Astrocyte (in vitro differentiated cells and primary cell): ENCODE measurements around the gene SGK1. TPM values are rescaled to one million over a fixed set of nuclear protein-coding genes. Genes with fewer than 3 reads are reported as not detected.
A peak's percentile ranks its signal among the peaks of the same experiment; 100 is the strongest.

Source experiments
- DNase-seq: peaks from one replicate; pipeline ENCODE4 v3.0.0-alpha.2; 2010; ENCODE audit warnings: low read depth
- FAIRE-seq: peaks from 2 replicates; lab custom pipeline; 2011; peaks lifted over from hg19 to GRCh38; lab: Jason Lieb, UNC
- H2AFZ ChIP-seq: 2 replicates; pipeline ENCODE4 v1.6.0; 2012; ENCODE audit warnings: low read depth, low read length, inconsistent platforms
- H3K27ac ChIP-seq: 2 replicates; pipeline ENCODE4 v1.5.1; 2011; ENCODE audit warnings: low read depth, low read length, inconsistent platforms
- H3K27me3 ChIP-seq: 2 replicates; pipeline ENCODE4 v1.6.0; 2011; ENCODE audit warnings: low read length, inconsistent platforms; ENCODE audit not compliant: insufficient read depth
- H3K36me3 ChIP-seq: 2 replicates; pipeline ENCODE4 v1.5.1; 2011; ENCODE audit warnings: low read length, inconsistent platforms; ENCODE audit not compliant: insufficient read depth
- H3K4me1 ChIP-seq: 2 replicates; pipeline ENCODE4 v1.5.1; 2011; ENCODE audit warnings: low read length, inconsistent platforms; ENCODE audit not compliant: insufficient read depth
- H3K4me2 ChIP-seq: 2 replicates; pipeline ENCODE4 v1.6.0; 2012; ENCODE audit warnings: low read length, inconsistent platforms
- H3K4me3 ChIP-seq: 2 replicates; pipeline ENCODE4 v1.5.1; 2011; ENCODE audit warnings: low read depth, mild to moderate bottlenecking, low read length, inconsistent platforms; ENCODE audit not compliant: insufficient read depth
- H3K79me2 ChIP-seq: 2 replicates; pipeline ENCODE4 v1.6.0; 2012; ENCODE audit warnings: mild to moderate bottlenecking, low read length, inconsistent platforms; ENCODE audit not compliant: insufficient read depth
- H3K9ac ChIP-seq: 2 replicates; pipeline ENCODE4 v1.6.0; 2012; ENCODE audit warnings: mild to moderate bottlenecking, low read length, inconsistent platforms
- H3K9me3 ChIP-seq: 2 replicates; pipeline ENCODE4 v1.5.1; 2012; ENCODE audit warnings: low read depth, mild to moderate bottlenecking, low read length, inconsistent platforms; ENCODE audit not compliant: insufficient read depth
- H4K20me1 ChIP-seq: 2 replicates; pipeline ENCODE4 v1.6.0; 2012; ENCODE audit warnings: low read length, inconsistent platforms; ENCODE audit not compliant: insufficient read depth
- H3K27ac Mint-ChIP-seq: one replicate; pipeline ENCODE4 v1.8.0; 2021; ENCODE audit warnings: mild to moderate bottlenecking, mixed read lengths; ENCODE audit not compliant: unreplicated experiment
- H3K27me3 Mint-ChIP-seq: one replicate; pipeline ENCODE4 v1.8.0; 2021; ENCODE audit warnings: low read depth, mixed read lengths; ENCODE audit not compliant: unreplicated experiment
- H3K36me3 Mint-ChIP-seq: one replicate; pipeline ENCODE4 v1.8.0; 2021; ENCODE audit warnings: low read depth, mixed read lengths; ENCODE audit not compliant: unreplicated experiment
- H3K4me1 Mint-ChIP-seq: one replicate; pipeline ENCODE4 v1.8.0; 2021; ENCODE audit warnings: low read depth, mixed read lengths; ENCODE audit not compliant: unreplicated experiment
- H3K4me3 Mint-ChIP-seq: one replicate; pipeline ENCODE4 v1.8.0; 2021; ENCODE audit warnings: mild to moderate bottlenecking, moderate library complexity, mixed read lengths; ENCODE audit not compliant: unreplicated experiment
- H3K9me3 Mint-ChIP-seq: one replicate; pipeline ENCODE4 v1.8.0; 2021; ENCODE audit warnings: mild to moderate bottlenecking, mixed read lengths; ENCODE audit not compliant: unreplicated experiment
- CTCF ChIP-seq: IDR thresholded peaks from 2 replicates; pipeline ENCODE4 v1.5.1; 2011; ENCODE audit warnings: low read depth, mild to moderate bottlenecking, inconsistent platforms, low read length, moderate library complexity; ENCODE audit not compliant: insufficient read depth
- EZH2 ChIP-seq: IDR thresholded peaks from 2 replicates; pipeline ENCODE4 v1.6.1; 2012; ENCODE audit warnings: mild to moderate bottlenecking, low read length, inconsistent platforms; ENCODE audit not compliant: insufficient read depth
- total RNA-seq: library from RNA; stranded (reverse); gene quantifications from 2 replicates; pipeline ENCODE4 v1.2.1, GENCODE V29; 2021

The SGK1 gene
- total RNA-seq, 1 donor from 2014 or later = 117 TPM

GRCh38 chr6:134309983-134310605 is 7.8 kb downstream of the SGK1 start:
- H3K4me3 Mint-ChIP-seq = no peak overlapping the region
- H4K20me1 ChIP-seq = no peaks in the 10 kb centered on the region
- no peaks in the 10 kb centered on the region for H3K79me2 ChIP-seq
- H3K9me3 ChIP-seq = no peaks in the 10 kb centered on the region
- FAIRE-seq (no peak), DNase-seq (peak; percentile 69)
- TF ChIP-seq CTCF (no peak), EZH2 (no peak)
- H3K27ac ChIP-seq = no peak overlapping the region
- no peak overlapping the region for H3K4me2 ChIP-seq
- no peak overlapping the region for H3K9ac ChIP-seq
- peaks cover 2% of the 10 kb centered on the region for H3K9me3 Mint-ChIP-seq
- peaks cover 7% of the 10 kb centered on the region for H3K27me3 Mint-ChIP-seq
- no peak overlapping the region for H3K27ac Mint-ChIP-seq
- no peaks in the 10 kb centered on the region for H3K4me1 ChIP-seq
- H3K36me3 ChIP-seq = no peaks in the 10 kb centered on the region
- H3K36me3 Mint-ChIP-seq = no peaks in the 10 kb centered on the region
- H3K4me3 ChIP-seq = no peak overlapping the region
- H2AFZ ChIP-seq = no peak overlapping the region
- H3K4me1 Mint-ChIP-seq = peaks cover 6% of the 10 kb centered on the region
- no peaks in the 10 kb centered on the region for H3K27me3 ChIP-seq

GRCh38 chr6:134309227-134309626 is 8.7 kb downstream of the SGK1 start:
- H3K27me3 ChIP-seq = no peaks in the 10 kb centered on the region
- H4K20me1 ChIP-seq = no peaks in the 10 kb centered on the region
- FAIRE-seq (no peak), DNase-seq (no peak)
- TF ChIP-seq EZH2 (no peak), CTCF (no peak)
- H2AFZ ChIP-seq = no peak overlapping the region
- no peaks in the 10 kb centered on the region for H3K79me2 ChIP-seq
- no peaks in the 10 kb centered on the region for H3K36me3 ChIP-seq
- peaks cover 7% of the 10 kb centered on the region for H3K27me3 Mint-ChIP-seq
- H3K4me1 Mint-ChIP-seq = peaks cover 9% of the 10 kb centered on the region
- no peak overlapping the region for H3K9ac ChIP-seq
- H3K27ac ChIP-seq = no peak overlapping the region
- no peaks in the 10 kb centered on the region for H3K9me3 ChIP-seq
- peaks cover 2% of the 10 kb centered on the region for H3K9me3 Mint-ChIP-seq
- no peak overlapping the region for H3K4me2 ChIP-seq
- no peak overlapping the region for H3K4me3 ChIP-seq
- H3K27ac Mint-ChIP-seq = no peak overlapping the region
- no peak overlapping the region for H3K4me3 Mint-ChIP-seq
- H3K4me1 ChIP-seq = no peaks in the 10 kb centered on the region
- H3K36me3 Mint-ChIP-seq = no peaks in the 10 kb centered on the region

GRCh38 chr6:134308800-134309199 is 9.1 kb downstream of the SGK1 start:
- no peak for FAIRE-seq
- peaks cover 2% of the 10 kb centered on the region for H3K9me3 Mint-ChIP-seq

More at GRCh38 chr6:134308800-134309199, 9.1 kb downstream of the SGK1 start:
- Histone ChIP-seq H3K4me1 (peaks cover 3% of the 10 kb centered on the region), H4K20me1 (no peaks in the 10 kb centered on the region), H3K9me3 (no peaks in the 10 kb centered on the region), H3K27me3 (no peaks in the 10 kb centered on the region), H3K9ac (no peak overlapping the region), H2AFZ (no peak overlapping the region), H3K36me3 (no peaks in the 10 kb centered on the region), H3K4me2 (no peak overlapping the region), H3K4me3 (no peak overlapping the region), H3K27ac (no peak overlapping the region), H3K79me2 (no peaks in the 10 kb centered on the region)
- Mint-ChIP-seq H3K4me3 (no peak overlapping the region), H3K36me3 (no peaks in the 10 kb centered on the region), H3K4me1 (peaks cover 10% of the 10 kb centered on the region), H3K27me3 (peaks cover 7% of the 10 kb centered on the region), H3K27ac (no peak overlapping the region)
- DNase-seq = no peak
- no peak for TF ChIP-seq EZH2
- no peak for TF ChIP-seq CTCF
